ENCODE results near the gene NAALADL1. TPM values are rescaled to one million over a fixed set of nuclear protein-coding genes. Genes with fewer than 3 reads are reported as not detected.

The NAALADL1 gene
- total RNA-seq, 1 experiment from 2014 or later, result not detected

DNA sequence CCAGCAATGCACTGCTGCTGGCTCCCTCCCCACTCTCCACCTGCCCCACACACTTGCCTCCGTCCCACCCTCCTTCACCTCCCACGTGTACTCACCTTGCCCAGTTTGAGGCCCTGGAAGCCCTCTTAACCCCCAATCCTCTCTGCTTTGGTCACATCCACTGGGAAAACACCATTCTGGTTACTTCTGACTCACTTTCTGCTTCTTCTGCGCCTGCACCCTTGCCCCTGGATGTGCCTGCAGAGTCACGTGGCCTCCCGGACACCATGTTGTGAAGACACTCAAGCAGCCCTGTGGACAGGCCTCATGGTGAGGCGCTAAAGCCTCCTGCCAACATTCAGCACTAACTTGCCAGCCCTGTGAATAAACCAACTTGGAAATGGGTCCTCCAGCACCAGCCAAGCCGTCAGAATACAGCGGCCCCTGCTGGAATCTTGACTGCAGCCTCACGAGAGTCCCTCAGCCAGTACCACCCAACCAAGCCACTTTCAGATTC, 2.6 kb upstream of the NAALADL1 start:
- no peak for TF ChIP-seq CTCF (IDR thresholded peaks at IDR 0.05; ENCODE audit: unreplicated experiment)
- Mint-ChIP-seq H3K4me1 (ENCODE audit: low read depth, unreplicated experiment) (no peaks in the 10 kb centered on the region), H3K27me3 (ENCODE audit: unreplicated experiment) (peaks cover 13% of the 10 kb centered on the region), H3K4me3 (ENCODE audit: low read depth, unreplicated experiment) (no peak overlapping the region), H3K9me3 (ENCODE audit: low read depth, unreplicated experiment) (no peaks in the 10 kb centered on the region), H3K36me3 (ENCODE audit: insufficient read depth, unreplicated experiment) (peaks cover 14% of the 10 kb centered on the region), H3K27ac (ENCODE audit: unreplicated experiment) (no peak overlapping the region)
- no TSS peak for BruUV-seq (replicated peaks)
- intact Hi-C loops (cut with micrococcal nuclease; ENCODE audit: unreplicated experiment), result no loop called here
- no peak for DNase-seq
- CTCF ChIA-PET, result no interaction called here

DNA sequence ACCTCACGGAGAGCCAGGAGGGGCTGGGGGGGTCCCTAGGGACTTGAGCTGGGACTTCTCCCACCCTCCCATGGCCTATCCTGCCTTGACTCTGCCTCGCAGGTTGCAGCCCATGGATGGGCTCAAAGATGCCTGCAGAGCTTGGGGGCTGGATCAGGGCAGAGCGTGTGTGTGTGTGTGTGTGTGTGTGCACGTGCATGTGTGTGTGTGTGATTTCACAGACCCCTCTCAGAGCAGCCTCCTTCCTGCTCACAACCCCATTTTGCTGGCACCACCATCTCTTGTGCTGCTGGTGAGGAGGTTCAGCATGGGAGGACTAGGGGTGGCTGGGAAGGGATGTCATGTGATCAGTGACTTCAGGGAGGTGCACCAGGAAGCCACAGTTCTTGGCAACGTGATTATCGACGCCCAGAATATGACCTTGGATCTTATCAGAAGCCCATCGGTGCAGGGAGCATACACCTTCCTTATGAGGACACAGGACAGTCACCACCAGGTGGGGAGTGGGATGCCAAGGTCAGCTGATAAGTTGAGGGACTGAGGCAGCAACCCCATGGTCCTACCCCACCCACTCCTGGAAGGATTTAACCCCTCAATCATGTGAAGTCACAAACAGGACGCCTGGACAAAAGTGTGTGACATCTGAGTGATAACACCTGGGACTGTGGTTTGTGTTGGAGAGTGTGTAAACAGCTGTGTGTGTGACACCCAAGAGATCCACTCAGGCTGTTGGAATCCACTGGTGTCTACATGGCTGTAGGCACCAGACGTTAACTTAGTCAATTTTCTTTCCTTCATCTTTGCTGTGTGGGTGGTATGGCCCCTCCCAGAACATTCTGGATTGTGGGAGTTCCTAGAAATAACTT, 1.8 kb upstream of the NAALADL1 start:
- Mint-ChIP-seq H3K27me3 (ENCODE audit: unreplicated experiment) (peaks cover 13% of the 10 kb centered on the region), H3K4me1 (ENCODE audit: low read depth, unreplicated experiment) (no peaks in the 10 kb centered on the region), H3K36me3 (ENCODE audit: insufficient read depth, unreplicated experiment) (peaks cover 14% of the 10 kb centered on the region), H3K27ac (ENCODE audit: unreplicated experiment) (no peak overlapping the region), H3K4me3 (ENCODE audit: low read depth, unreplicated experiment) (no peak overlapping the region), H3K9me3 (ENCODE audit: low read depth, unreplicated experiment) (no peaks in the 10 kb centered on the region)
- intact Hi-C loops (cut with micrococcal nuclease; ENCODE audit: unreplicated experiment), result no loop called here
- CTCF ChIA-PET, result no interaction called here
- no peak for TF ChIP-seq CTCF (IDR thresholded peaks at IDR 0.05; ENCODE audit: unreplicated experiment)
- no peak for DNase-seq
- no TSS peak for BruUV-seq (replicated peaks)

DNA sequence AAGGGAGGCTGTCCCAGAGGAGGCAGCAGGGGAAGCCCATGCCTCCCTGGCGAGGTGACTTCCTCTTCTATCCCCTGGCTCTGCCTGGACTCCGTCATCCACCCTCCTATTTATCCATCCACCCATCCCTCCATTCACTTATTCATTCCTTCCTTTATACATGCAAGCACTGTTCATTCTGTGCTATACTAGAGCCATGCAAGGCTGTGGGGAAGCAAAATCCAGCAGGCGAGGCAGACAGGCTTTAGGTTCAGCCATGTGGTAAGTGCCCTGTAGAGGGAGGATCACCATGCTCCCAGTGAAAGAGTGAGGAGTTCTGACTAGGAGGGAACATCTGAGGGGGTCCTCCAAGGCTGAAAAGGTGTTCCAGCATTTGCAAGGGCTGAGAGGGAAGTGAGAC, 1.2 kb upstream of the NAALADL1 start:
- H3K36me3 Mint-ChIP-seq (ENCODE audit: insufficient read depth, unreplicated experiment), result peaks cover 13% of the 10 kb centered on the region
- CTCF ChIA-PET, result no interaction called here
- DNase-seq, result no peak
- H3K4me1 Mint-ChIP-seq (ENCODE audit: low read depth, unreplicated experiment), result no peaks in the 10 kb centered on the region
- no peak for TF ChIP-seq CTCF (IDR thresholded peaks at IDR 0.05; ENCODE audit: unreplicated experiment)
- no peaks in the 10 kb centered on the region for H3K9me3 Mint-ChIP-seq (ENCODE audit: low read depth, unreplicated experiment)
- peaks cover 16% of the 10 kb centered on the region for H3K27me3 Mint-ChIP-seq (ENCODE audit: unreplicated experiment)
- H3K27ac Mint-ChIP-seq (ENCODE audit: unreplicated experiment), result no peak overlapping the region
- intact Hi-C loops (cut with micrococcal nuclease; ENCODE audit: unreplicated experiment), result no loop called here
- no TSS peak for BruUV-seq (replicated peaks)
- H3K4me3 Mint-ChIP-seq (ENCODE audit: low read depth, unreplicated experiment), result no peak overlapping the region

- intact Hi-C loops (cut with micrococcal nuclease; ENCODE audit: unreplicated experiment), result no loop called here
- CTCF ChIA-PET, result no interaction called here
- Mint-ChIP-seq H3K4me3 (ENCODE audit: low read depth, unreplicated experiment) (no peak overlapping the region), H3K27ac (ENCODE audit: unreplicated experiment) (no peak overlapping the region), H3K9me3 (ENCODE audit: low read depth, unreplicated experiment) (no peaks in the 10 kb centered on the region), H3K27me3 (ENCODE audit: unreplicated experiment) (peaks cover 28% of the 10 kb centered on the region), H3K36me3 (ENCODE audit: insufficient read depth, unreplicated experiment) (peaks cover 10% of the 10 kb centered on the region), H3K4me1 (ENCODE audit: low read depth, unreplicated experiment) (no peaks in the 10 kb centered on the region)
- DNase-seq, result no peak
- no TSS peak for BruUV-seq (replicated peaks)
- TF ChIP-seq CTCF (IDR thresholded peaks at IDR 0.05; ENCODE audit: unreplicated experiment), result no peak
Observed at GRCh38 chr11:65058012-65058411, 341 bp downstream of the NAALADL1 start.

Data from Calu3 (cell line).